D341Med (cell line): ENCODE measurements around the gene HS6ST3.

Experiments
- DNase-seq: peaks from one replicate; pipeline ENCODE4 v3.0.0; 2012; ENCODE audit warnings: low spot score

Gene HS6ST3

DNA sequence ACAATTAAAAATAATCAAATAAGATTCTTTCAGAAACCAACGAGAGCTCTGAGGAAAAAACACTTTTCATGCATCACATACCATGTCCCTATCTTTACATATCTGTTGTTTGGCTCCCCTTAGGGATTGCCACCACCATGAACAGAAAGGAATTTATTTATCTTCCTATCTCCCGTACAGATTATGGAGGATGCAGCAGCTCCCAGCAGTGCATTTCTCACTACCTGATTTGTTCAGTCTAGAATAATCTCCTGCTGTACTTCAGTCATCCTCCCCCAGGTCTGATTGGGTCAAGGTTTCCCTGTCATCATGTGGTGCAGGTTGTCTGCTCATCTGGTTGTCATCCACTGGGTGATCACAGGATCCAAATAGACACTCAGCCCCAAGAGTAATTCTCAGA, 453.1 kb downstream of the HS6ST3 start:
- no peak for DNase-seq

DNA sequence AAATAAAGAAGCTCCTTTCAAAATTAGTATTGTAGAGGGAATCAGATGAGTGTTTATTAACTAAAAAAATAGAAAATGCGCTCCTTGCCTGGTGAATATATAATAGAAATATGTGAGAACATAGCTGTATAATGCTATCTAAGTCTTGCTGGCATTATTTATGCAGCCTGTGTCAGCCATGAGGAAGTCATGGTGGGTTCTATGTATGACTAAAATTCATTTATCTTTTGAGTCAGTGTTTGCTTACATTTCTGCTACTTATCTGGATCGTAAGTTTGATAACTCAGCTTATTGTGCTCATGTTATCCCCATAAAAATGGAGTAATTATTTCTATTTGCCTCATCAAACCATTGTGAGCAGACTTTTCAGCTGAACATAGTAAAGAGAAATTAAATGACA, 455.1 kb downstream of the HS6ST3 start:
- DNase-seq: no peak

DNA sequence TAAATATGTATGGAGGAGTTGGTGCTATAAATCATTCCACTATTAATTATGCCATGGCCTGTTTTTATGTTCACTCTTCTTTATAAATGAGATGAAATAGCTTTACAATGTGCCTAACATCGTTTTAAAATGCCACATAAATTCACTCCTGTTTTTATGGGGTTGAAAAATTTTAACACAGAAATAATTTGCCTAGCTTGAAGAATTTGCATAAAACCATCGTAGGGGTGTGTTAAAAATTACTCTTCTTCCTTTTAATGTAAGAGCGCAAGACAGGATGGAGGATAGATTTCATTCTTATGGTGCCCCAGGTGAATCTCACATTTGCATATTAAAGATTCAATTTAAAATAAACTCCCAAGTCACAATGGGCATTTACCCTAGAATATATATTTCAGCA, 456.6 kb downstream of the HS6ST3 start:
- DNase-seq: no peak

GRCh38 chr13:96551546-96551945, 461.6 kb downstream of the HS6ST3 start:
- DNase-seq: no peak

- no peak for DNase-seq
Observed at GRCh38 chr13:96552559-96552958, 462.7 kb downstream of the HS6ST3 start.

- no peak for DNase-seq
Observed at GRCh38 chr13:96553796-96554195, 463.9 kb downstream of the HS6ST3 start.

DNA sequence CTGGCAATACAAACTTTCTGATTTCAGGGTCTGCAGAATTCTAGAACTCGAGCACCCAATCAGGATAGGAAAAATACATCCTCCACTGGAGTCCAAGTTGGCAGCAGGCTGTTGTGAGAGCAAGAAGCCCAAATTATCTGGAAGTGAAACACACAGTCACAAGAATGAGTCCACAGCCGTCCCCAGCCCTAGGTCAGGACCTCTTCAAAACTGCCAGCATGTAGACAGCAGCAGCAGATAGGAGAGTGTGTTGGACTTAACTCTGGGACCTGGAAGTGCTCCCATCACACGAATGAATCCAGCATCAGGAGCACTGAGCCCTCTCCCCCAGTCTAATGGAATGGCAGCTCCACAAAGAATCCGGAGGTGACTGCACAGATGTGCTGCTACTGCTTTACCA, 483.7 kb downstream of the HS6ST3 start:
- no peak for DNase-seq

- DNase-seq: no peak
Observed at GRCh38 chr13:96575423-96576320, 485.8 kb downstream of the HS6ST3 start.

DNA sequence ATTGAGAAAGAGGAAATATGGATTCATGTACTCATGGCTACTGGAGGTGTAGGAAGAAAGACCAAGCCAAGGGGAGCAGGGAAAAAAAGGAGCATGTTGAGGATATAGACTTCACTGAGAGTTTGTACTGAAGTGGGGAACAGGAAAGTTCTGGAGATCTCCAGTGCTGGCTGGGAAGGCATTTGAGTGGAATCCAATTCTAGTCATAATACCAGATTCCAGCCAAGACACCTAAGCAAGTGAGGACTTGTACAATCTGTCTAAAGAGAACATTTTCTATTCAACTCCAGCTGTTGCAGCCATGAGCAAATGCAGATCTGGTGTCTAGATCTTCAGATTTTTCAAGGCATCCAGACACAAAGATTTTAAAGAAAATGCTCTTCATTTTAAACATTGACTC, 491.8 kb downstream of the HS6ST3 start:
- DNase-seq: no peak

DNA sequence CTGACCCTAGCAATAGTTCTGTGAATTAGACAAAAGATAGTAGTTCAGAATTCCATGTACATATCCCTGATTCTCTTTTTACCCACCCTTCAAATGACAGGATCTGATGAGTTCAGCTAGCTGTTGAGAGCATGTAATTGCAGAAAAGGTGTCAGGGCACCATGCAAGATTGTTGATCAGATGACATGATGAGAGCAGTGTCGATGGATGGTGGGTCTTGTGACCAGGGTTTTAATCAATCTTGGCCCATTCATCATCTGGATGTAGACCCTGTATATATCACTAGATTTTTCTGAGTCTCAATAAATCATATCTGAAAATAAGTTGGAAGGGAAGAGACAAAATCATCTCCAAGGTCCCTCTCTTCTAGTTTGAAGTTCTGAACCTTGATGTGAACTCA, 525.3 kb downstream of the HS6ST3 start:
- DNase-seq: no peak

- DNase-seq: no peak
Observed at GRCh38 chr13:96617528-96617927, 527.6 kb downstream of the HS6ST3 start.

DNA sequence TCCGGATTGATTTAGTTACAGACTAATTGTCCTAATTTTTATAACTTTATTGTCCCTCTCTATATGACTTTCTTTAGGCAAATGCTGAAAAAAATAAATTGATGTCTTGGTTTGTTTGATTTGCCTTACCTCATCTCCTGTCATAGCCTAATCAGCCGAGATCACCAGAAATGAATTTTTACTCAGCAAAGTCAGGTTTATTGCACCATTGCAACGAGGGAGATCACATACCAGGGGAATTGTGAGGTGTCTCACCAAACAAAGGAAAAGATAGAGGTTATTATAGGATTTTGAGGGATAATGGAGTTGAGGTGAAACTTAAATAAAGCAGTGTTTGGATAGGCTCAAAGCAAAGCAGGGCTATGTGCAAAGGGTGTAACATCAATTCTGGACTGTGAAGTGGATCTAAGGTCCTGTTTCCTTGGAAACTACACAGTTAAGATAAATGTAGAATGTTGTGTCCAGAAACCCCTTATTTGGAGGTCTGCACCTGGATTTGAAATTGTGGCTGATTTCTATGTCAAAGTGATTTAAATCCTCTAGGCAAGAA, 531.8 kb downstream of the HS6ST3 start:
- DNase-seq: no peak

- no peak for DNase-seq
Observed at GRCh38 chr13:96629331-96629730, 539.4 kb downstream of the HS6ST3 start.

DNA sequence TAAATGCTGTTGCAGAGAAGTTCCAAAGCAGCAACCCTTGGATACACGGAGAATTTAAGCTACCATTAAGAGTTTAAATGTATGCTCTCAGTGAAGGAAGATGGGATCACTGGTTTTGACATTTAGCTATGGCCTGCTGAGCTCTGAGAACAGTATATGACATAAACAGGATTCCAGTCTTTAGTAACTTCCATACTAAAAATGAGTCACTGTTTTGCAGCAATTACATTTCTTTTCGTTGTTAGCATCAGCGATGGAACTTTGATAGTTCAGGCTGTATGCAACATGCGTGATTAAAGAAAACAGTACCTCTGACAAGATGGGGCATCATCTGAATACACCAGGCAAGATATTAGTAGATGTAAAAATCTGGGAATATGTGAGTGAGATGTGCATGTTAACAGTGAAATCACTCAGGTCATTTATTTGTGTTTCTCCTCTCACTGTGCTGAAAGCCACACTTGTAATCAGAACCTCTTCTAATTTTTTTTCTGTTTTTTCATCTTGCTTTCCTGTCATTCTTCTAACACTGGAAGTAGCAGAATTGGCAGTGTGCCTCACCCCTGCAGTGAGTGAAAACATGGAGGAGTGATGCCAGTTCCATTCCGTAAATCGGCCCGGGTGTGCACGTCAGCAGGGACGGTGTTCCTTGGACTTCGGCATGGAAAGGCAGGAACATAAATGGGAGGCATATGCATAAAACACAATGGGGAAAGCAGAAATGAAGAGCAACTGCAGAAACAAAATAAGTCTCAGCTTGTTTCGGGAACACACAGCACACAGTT, 542.8 kb downstream of the HS6ST3 start:
- no peak for DNase-seq

GRCh38 chr13:96636001-96636709, 546.2 kb downstream of the HS6ST3 start:
- no peak for DNase-seq

- DNase-seq: no peak
Observed at GRCh38 chr13:96637039-96637438, 547.1 kb downstream of the HS6ST3 start.

GRCh38 chr13:96646101-96646500, 556.2 kb downstream of the HS6ST3 start:
- no peak for DNase-seq

DNA sequence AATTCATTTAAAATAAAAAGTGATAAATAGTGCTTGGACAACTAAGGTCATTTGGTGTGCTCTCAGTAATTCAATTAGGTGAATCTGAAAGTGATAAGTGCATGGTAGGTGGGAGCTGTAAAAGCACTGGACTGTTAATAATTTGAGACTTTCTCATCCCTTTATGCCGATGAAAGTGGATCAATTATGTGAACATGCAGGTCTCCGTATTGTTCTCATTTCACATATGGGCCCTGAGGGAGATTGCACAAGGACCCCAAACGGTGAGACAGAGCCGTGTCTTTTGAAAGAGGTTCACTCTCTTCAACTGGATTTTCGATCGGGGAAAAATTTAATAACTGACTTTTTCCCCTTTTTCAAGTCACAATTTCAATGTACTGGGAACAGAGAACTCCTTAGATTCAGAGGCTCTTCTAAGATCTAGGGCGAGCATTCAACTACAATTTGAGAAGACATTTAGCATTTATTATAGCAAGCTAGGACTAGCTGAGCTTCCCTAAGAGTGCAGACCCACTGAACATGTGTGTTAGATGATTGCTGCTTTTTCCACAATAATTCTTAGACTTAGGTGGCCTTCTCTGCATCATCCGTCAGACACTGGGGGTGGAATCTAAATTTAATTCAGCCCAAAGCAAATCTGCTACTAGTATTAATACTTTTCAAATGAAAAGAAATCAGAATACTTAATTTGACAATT, 556.8 kb downstream of the HS6ST3 start:
- no peak for DNase-seq

DNA sequence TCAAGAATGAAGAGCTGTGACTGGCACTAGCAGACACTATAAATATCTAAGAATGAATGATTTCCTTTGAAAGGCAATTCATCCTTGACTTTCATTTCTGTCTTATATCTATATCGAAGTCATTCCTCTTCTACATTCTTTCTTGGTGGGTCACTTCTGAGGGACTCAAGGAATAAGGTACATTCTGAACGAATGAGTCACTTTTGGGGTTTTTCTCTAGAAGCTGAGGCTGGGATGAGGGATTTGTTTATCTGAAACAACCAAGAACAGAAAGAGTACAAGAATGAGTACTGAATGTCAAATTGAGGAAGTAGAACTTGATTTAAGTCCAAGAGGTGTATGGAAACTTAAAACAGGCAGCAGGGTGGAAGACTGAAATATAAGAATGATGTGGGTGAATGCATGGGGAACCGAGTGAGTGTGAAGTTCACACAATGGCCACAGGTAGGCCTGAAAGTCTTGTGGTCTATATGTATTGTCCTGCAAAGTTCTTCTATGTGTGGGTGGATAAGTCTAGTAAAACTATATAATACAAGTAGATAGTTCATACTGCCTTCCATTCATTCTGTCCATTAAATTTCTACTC, 560.5 kb downstream of the HS6ST3 start:
- no peak for DNase-seq

DNA sequence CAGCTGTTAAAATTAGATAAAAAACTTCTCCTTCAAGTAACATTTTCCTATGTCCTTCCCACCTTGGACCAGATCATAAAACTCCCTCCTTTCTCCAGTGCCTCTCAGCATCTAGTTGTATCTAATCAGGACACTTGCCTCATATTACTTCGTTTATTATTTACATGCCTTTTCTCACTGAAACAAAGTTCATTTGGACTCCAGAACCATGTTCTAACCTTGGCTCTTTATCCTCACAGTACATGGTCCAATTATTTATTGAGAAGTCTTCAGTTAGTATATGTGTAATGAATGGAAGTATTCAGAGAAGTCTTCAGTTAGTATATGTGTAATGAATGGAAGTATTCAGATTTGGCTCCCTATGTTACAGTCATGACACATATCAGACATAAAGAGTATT, 561.7 kb downstream of the HS6ST3 start:
- no peak for DNase-seq

- DNase-seq: no peak
Observed at GRCh38 chr13:96652506-96652905, 562.6 kb downstream of the HS6ST3 start.
